ENCODE measurements around the gene AQR. TPM values are rescaled to one million over a fixed set of nuclear protein-coding genes. Genes with fewer than 3 reads are reported as not detected.
"Not testable (repeated sequence)": the region's sequence is repeated elsewhere in the genome, so short reads cannot be mapped to it uniquely, and the experiment has no call there.

AQR gene
- total RNA-seq, 4 donors from 2014 or later = 23.3 to 31.7 (median 27.2) TPM

GRCh38 chr15:34828145-34828911, 141.2 kb downstream of the AQR start:
- no peak for DNase-seq (ENCODE audit: low spot score)
- no peak for TF ChIP-seq CTCF (IDR thresholded peaks at IDR 0.05)
- no peak for ATAC-seq (ENCODE audit: low FRiP score)

GRCh38 chr15:34821831-34822230, 147.7 kb downstream of the AQR start:
- ATAC-seq (ENCODE audit: low FRiP score) = no peak
- no peak for DNase-seq (ENCODE audit: low spot score)
- TF ChIP-seq CTCF (IDR thresholded peaks at IDR 0.05) = no peak

- DNase-seq (ENCODE audit: low spot score) (no peak), ATAC-seq (ENCODE audit: low FRiP score) (no peak)
Observed at GRCh38 chr15:34820110-34820509, 149.4 kb downstream of the AQR start.

GRCh38 chr15:34818526-34818925, 151.0 kb downstream of the AQR start:
- TF ChIP-seq CTCF (IDR thresholded peaks at IDR 0.05) = no peak
- ATAC-seq (ENCODE audit: low FRiP score) (no peak), DNase-seq (ENCODE audit: low spot score) (no peak)

More at GRCh38 chr15:34820110-34820509, 149.4 kb downstream of the AQR start:
- no peak for TF ChIP-seq CTCF (IDR thresholded peaks at IDR 0.05)

GRCh38 chr15:34815836-34816235, 153.7 kb downstream of the AQR start:
- no peak for ATAC-seq (ENCODE audit: low FRiP score)
- no peak for TF ChIP-seq CTCF (IDR thresholded peaks at IDR 0.05)
- DNase-seq (ENCODE audit: low spot score) = no peak

- DNase-seq (ENCODE audit: low spot score) = no peak
- ATAC-seq (ENCODE audit: low FRiP score) = no peak
- TF ChIP-seq CTCF (IDR thresholded peaks at IDR 0.05) = no peak
Observed at GRCh38 chr15:34813446-34814190, 155.9 kb downstream of the AQR start.

- not testable (repeated sequence) for DNase-seq (ENCODE audit: low spot score); ATAC-seq (ENCODE audit: low FRiP score)
Observed at GRCh38 chr15:34812868-34813365, 156.6 kb downstream of the AQR start.
